Measurements from ENCODE around the gene ELL2.
"Not testable (repeated sequence)": the region's sequence is repeated elsewhere in the genome, so short reads cannot be mapped to it uniquely, and the experiment has no call there.

The ELL2 gene

GRCh38 chr5:95856501-95856981 is 105.1 kb downstream of the ELL2 start:
- no peak for DNase-seq

DNA sequence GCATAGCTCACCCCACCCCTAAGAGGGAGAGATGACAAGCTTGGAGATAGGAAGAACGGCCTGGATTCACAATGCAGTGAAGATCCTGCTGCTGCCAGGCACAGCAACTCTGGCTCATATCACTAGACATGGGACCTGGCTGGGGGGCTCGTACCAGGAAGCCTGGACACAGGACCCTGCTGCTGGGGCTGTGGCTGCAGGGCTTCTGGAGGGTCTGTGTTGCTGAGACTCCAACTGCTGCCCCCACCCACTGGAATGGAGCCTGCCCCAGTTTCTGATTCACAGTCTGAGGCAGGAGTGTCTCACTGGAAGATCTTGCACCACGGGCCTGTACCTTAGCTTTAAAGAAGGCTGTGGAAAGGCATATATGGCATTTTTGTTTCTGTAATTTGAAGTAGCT is 108.2 kb downstream of the ELL2 start:
- DNase-seq: no peak

- DNase-seq: no peak
Measured at GRCh38 chr5:95852567-95852966, 109.1 kb downstream of the ELL2 start.

DNA sequence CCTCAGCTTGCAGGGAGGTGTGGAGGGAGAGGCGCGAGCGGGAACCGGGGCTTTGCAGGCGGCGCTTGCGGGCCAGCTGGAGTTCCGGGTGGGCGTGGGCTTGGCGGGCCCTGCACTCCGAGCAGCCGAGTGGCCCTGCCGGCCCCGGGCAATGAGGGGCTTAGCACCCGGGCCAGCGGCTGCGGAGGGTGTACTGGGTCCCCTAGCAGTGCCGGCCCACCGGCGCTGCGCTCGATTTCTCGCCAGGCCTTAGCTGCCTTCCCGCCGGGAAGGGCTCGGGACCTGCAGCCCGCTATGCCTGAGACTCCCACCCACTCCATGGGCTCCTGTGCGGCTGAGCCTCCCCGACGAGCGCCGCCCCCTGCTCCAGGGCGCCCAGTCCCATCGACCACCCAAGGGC is 110.5 kb downstream of the ELL2 start:
- not testable (repeated sequence) for DNase-seq

DNA sequence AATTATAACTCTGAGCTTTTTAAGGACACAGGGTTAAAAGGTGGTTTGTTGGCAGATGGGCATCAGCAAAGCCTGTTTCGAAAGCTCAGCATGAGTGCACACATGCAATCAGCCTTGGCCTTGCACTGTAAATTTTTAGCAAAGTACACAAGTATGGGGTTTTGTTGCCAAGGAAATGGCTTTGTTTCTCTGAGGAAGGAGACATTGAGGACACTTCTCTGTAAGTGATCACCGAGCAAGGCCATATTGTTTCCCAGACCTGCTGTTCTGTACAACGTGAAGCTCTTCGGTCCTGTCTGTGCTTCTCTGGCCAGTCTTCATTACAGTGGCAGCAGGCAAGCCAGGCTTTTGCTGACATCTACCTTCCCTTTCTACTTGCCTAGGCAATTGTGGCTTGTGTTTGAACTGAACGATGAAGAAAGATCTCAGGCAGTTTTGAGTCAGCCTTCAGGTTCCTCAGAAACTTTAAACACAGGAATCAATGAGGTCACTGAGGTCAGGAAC is 111.2 kb downstream of the ELL2 start:
- DNase-seq: no peak

DNA sequence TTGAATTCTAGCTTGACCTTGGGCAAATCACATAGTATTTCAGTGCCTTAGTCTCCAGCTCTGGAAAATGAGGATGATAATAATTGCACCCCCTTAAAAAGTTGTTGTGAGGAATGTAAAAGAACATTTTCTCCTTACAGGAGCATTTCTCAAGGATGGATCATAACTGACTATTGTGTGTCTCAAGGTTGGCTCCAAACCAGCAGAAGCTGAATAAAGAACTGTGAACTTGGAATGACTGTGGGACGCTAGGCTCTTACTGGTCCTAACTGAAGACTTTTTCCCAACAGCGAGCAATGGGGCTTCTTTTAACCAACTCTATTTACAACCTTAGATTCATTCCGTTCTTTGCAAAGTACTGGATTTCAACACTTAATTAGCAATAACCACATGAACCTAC is 113.0 kb downstream of the ELL2 start:
- no peak for DNase-seq

GRCh38 chr5:95847261-95847592 is 114.4 kb downstream of the ELL2 start:
- DNase-seq: no peak

- DNase-seq: peak; percentile 80
Measured at GRCh38 chr5:95846554-95847260, 114.9 kb downstream of the ELL2 start.

GRCh38 chr5:95845391-95845790 is 116.3 kb downstream of the ELL2 start:
- no peak for DNase-seq

- no peak for DNase-seq
Measured at GRCh38 chr5:95843733-95844223, 117.9 kb downstream of the ELL2 start.

- peak; percentile 92 for DNase-seq
Measured at GRCh38 chr5:95842854-95843544, 118.7 kb downstream of the ELL2 start.

GRCh38 chr5:95841914-95842812 is 119.5 kb downstream of the ELL2 start:
- DNase-seq: no peak

- no peak for DNase-seq
Measured at GRCh38 chr5:95840956-95841705, 120.5 kb downstream of the ELL2 start.

GRCh38 chr5:95839658-95840057 is 122.0 kb downstream of the ELL2 start:
- DNase-seq: no peak

DNA sequence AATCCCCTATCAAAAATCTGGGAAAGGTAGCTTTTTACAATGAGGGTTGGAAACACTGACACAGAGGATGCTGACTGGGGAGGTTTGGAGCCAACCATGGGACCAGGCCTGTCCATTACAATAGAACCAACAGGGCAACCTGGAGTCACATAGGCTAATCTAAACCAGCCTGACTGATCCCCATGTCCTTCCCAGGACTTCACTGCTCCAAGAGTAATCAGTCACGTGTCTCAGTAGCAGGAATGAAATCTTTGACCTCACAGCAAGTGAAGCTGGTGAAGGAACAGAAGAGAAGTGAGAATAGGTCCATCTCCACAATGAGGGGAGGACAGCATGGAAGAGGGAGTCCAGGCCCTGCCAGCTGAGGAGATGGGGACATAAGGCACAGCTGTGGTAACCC is 123.1 kb downstream of the ELL2 start:
- no peak for DNase-seq

- DNase-seq: no peak
Measured at GRCh38 chr5:95838001-95838520, 123.6 kb downstream of the ELL2 start.

DNA sequence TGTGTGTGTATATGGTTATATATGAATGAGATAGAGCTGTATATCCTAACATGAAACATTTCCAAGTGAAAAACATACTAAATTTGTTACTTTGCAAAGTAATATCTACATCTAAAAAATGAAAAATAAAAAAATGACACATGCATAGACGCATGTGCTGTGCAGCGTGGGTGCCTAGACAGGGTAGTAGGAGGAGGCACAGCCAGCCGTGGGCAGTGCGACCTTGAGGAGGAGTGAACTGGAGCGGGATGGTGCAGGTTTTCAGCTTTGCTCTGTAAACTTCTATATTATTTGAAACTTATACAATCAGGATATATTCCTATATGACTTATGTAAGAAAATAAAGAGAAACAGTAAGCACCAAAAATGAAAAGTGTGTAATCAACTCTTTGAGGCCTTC is 124.2 kb downstream of the ELL2 start:
- no peak for DNase-seq

GRCh38 chr5:95836971-95837370 is 124.7 kb downstream of the ELL2 start:
- DNase-seq: not testable (repeated sequence)

- DNase-seq: peak; percentile 42
Measured at GRCh38 chr5:95836544-95836943, 125.1 kb downstream of the ELL2 start.

- DNase-seq: peak; percentile 49
Measured at GRCh38 chr5:95835682-95836385, 125.8 kb downstream of the ELL2 start.
